Measurements from ENCODE around the gene PLCH1.
A peak's percentile ranks its signal among the peaks of the same experiment; 100 is the strongest.

PLCH1 gene

DNA sequence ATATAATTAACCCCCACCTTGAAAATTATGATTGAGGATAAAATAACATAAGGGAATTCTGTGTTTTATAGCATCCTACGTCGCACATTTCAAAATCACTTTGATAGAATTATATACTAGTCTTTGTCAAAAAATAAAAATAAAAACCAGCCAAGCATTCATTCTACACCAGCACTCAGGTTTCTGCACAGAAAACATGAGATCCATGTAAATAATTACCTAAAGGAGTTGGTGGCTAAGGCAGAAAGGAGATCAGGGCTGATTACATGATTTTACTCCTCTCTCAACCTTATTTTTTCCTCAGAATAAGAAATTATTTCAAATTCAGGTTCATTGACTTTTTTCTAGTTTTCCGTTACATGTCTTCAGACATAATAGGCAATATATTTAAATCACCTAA, 194.5 kb downstream of the PLCH1 start:
- H2AFZ ChIP-seq (ENCODE audit: low read depth, low read length) = no peak overlapping the region
- H3K4ac ChIP-seq (ENCODE audit: low read depth in 1 of 2, low read length in 2 of 2) = no peak overlapping the region
- no peak overlapping the region for H3K9ac ChIP-seq (ENCODE audit: low read length)
- H2BK5ac ChIP-seq (ENCODE audit: low read depth, low read length, poor library complexity, severe bottlenecking) = no peak overlapping the region
- H4K91ac ChIP-seq (ENCODE audit: low read length) = no peak overlapping the region
- no peaks in the 10 kb centered on the region for H3K9me3 ChIP-seq (ENCODE audit: control insufficient read depth, low read length)
- no peak overlapping the region for H3K4me3 ChIP-seq (ENCODE audit: insufficient read depth in 1 of 2, low read depth in 1 of 2, low read length in 2 of 2)
- H3K14ac ChIP-seq (ENCODE audit: low read length in 2 of 2) = no peak overlapping the region
- H2AK5ac ChIP-seq (ENCODE audit: low read length, severe bottlenecking) = no peak overlapping the region
- no peaks in the 10 kb centered on the region for H3K27me3 ChIP-seq (ENCODE audit: control insufficient read depth in 1 of 2, insufficient read depth in 1 of 2, low read length in 2 of 2)
- H3K4me1 ChIP-seq (ENCODE audit: control insufficient read depth, insufficient read depth, low read depth, low read length) = peaks cover 7% of the 10 kb centered on the region
- no peak overlapping the region for H3K18ac ChIP-seq (ENCODE audit: low read depth in 1 of 2, low read length in 2 of 2)
- no peaks in the 10 kb centered on the region for H3K79me1 ChIP-seq (replicated peaks; ENCODE audit: low read length, poor library complexity, severe bottlenecking)
- no peak overlapping the region for H2BK15ac ChIP-seq (ENCODE audit: low read depth, poor library complexity, severe bottlenecking)
- no peaks in the 10 kb centered on the region for H3K36me3 ChIP-seq (ENCODE audit: control insufficient read depth in 1 of 2, insufficient read depth in 2 of 2, low read depth in 1 of 2, low read length in 2 of 2)
- DNase-seq = no peak
- H3K4me2 ChIP-seq (ENCODE audit: low read length, poor library complexity, severe bottlenecking) = no peak overlapping the region
- no peak overlapping the region for H2BK120ac ChIP-seq (ENCODE audit: low read depth, low read length)
- H3K23ac ChIP-seq (ENCODE audit: low read length in 2 of 2) = no peak overlapping the region
- H3K27ac ChIP-seq (ENCODE audit: low read length, poor library complexity, severe bottlenecking) = no peak overlapping the region
- H2BK12ac ChIP-seq (ENCODE audit: low read length in 2 of 2) = no peak overlapping the region
- H4K8ac ChIP-seq (ENCODE audit: low read length) = no peak overlapping the region
- WGBS = 100% methylated on average over 1 of the region's 3 CpGs

DNA sequence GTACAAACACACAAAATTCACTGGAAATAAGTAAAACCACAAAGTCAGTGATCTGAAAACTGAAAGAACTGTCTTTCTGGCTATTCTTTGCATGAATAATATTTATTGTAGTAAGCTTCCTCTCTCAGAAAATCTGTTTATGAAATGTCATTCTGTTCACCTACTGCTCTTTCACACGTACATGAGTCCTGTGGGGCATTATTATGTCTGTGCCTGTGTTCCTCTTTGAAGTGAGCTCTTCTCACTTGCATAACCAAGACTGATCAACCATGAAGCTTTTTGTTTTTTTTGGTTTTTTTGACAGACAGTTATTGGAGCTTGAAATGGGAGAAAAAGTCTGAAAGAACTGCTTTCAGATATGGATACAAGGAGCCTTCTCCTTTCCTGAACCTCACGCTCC, 195.8 kb downstream of the PLCH1 start:
- 85% methylated on average over 2 of the region's 2 CpGs for WGBS
- no peak overlapping the region for H2BK12ac ChIP-seq (ENCODE audit: low read length in 2 of 2)
- H3K4ac ChIP-seq (ENCODE audit: low read depth in 1 of 2, low read length in 2 of 2) = no peak overlapping the region
- no peak overlapping the region for H3K18ac ChIP-seq (ENCODE audit: low read depth in 1 of 2, low read length in 2 of 2)
- no peak overlapping the region for H2BK120ac ChIP-seq (ENCODE audit: low read depth, low read length)
- no peaks in the 10 kb centered on the region for H3K9me3 ChIP-seq (ENCODE audit: control insufficient read depth, low read length)
- H2BK5ac ChIP-seq (ENCODE audit: low read depth, low read length, poor library complexity, severe bottlenecking) = no peak overlapping the region
- no peaks in the 10 kb centered on the region for H3K27me3 ChIP-seq (ENCODE audit: control insufficient read depth in 1 of 2, insufficient read depth in 1 of 2, low read length in 2 of 2)
- H2AFZ ChIP-seq (ENCODE audit: low read depth, low read length) = no peak overlapping the region
- H3K79me1 ChIP-seq (replicated peaks; ENCODE audit: low read length, poor library complexity, severe bottlenecking) = no peaks in the 10 kb centered on the region
- H3K23ac ChIP-seq (ENCODE audit: low read length in 2 of 2) = no peak overlapping the region
- H3K4me1 ChIP-seq (ENCODE audit: control insufficient read depth, insufficient read depth, low read depth, low read length) = peaks cover 7% of the 10 kb centered on the region
- H3K4me3 ChIP-seq (ENCODE audit: insufficient read depth in 1 of 2, low read depth in 1 of 2, low read length in 2 of 2) = no peak overlapping the region
- no peaks in the 10 kb centered on the region for H3K36me3 ChIP-seq (ENCODE audit: control insufficient read depth in 1 of 2, insufficient read depth in 2 of 2, low read depth in 1 of 2, low read length in 2 of 2)
- DNase-seq = no peak
- H3K14ac ChIP-seq (ENCODE audit: low read length in 2 of 2) = no peak overlapping the region
- H4K91ac ChIP-seq (ENCODE audit: low read length) = no peak overlapping the region
- no peak overlapping the region for H2AK5ac ChIP-seq (ENCODE audit: low read length, severe bottlenecking)
- peak overlapping the region; percentile 66 for H3K27ac ChIP-seq (ENCODE audit: low read length, poor library complexity, severe bottlenecking)
- H3K4me2 ChIP-seq (ENCODE audit: low read length, poor library complexity, severe bottlenecking) = no peak overlapping the region
- H3K9ac ChIP-seq (ENCODE audit: low read length) = no peak overlapping the region
- H4K8ac ChIP-seq (ENCODE audit: low read length) = no peak overlapping the region
- H2BK15ac ChIP-seq (ENCODE audit: low read depth, poor library complexity, severe bottlenecking) = no peak overlapping the region

DNA sequence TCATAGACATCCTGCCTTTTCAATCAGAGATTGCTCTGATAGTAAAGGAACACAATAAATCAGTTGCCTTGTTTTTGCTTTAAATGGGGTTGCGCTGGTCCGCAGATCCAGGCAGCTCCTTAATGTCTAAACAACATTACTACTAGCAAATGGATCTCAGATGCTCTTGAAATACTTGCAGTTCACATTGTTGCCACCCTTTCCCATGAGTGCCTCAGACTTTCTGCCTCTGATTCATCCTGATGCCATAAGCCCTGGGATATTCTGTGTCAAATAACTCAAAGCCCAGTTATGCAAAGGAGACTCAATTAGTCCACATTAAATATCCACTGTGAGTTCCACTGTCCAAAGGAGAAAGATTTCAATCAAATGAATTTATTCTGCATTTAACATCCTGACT, 196.7 kb downstream of the PLCH1 start:
- no peaks in the 10 kb centered on the region for H3K9me3 ChIP-seq (ENCODE audit: control insufficient read depth, low read length)
- H2AK5ac ChIP-seq (ENCODE audit: low read length, severe bottlenecking) = no peak overlapping the region
- H2BK12ac ChIP-seq (ENCODE audit: low read length in 2 of 2) = no peak overlapping the region
- peak; percentile 30 for DNase-seq
- no peak overlapping the region for H3K14ac ChIP-seq (ENCODE audit: low read length in 2 of 2)
- 76% methylated on average over 2 of the region's 2 CpGs for WGBS
- no peak overlapping the region for H2BK120ac ChIP-seq (ENCODE audit: low read depth, low read length)
- H3K27ac ChIP-seq (ENCODE audit: low read length, poor library complexity, severe bottlenecking) = peak overlapping the region; percentile 19
- H3K27me3 ChIP-seq (ENCODE audit: control insufficient read depth in 1 of 2, insufficient read depth in 1 of 2, low read length in 2 of 2) = no peaks in the 10 kb centered on the region
- H3K36me3 ChIP-seq (ENCODE audit: control insufficient read depth in 1 of 2, insufficient read depth in 2 of 2, low read depth in 1 of 2, low read length in 2 of 2) = no peaks in the 10 kb centered on the region
- H3K23ac ChIP-seq (ENCODE audit: low read length in 2 of 2) = no peak overlapping the region
- H4K91ac ChIP-seq (ENCODE audit: low read length) = no peak overlapping the region
- no peak overlapping the region for H3K4me3 ChIP-seq (ENCODE audit: insufficient read depth in 1 of 2, low read depth in 1 of 2, low read length in 2 of 2)
- no peak overlapping the region for H3K9ac ChIP-seq (ENCODE audit: low read length)
- H2AFZ ChIP-seq (ENCODE audit: low read depth, low read length) = no peak overlapping the region
- no peak overlapping the region for H3K4ac ChIP-seq (ENCODE audit: low read depth in 1 of 2, low read length in 2 of 2)
- H3K79me1 ChIP-seq (replicated peaks; ENCODE audit: low read length, poor library complexity, severe bottlenecking) = no peaks in the 10 kb centered on the region
- H3K4me2 ChIP-seq (ENCODE audit: low read length, poor library complexity, severe bottlenecking) = no peak overlapping the region
- H4K8ac ChIP-seq (ENCODE audit: low read length) = no peak overlapping the region
- no peak overlapping the region for H2BK5ac ChIP-seq (ENCODE audit: low read depth, low read length, poor library complexity, severe bottlenecking)
- no peak overlapping the region for H2BK15ac ChIP-seq (ENCODE audit: low read depth, poor library complexity, severe bottlenecking)
- H3K18ac ChIP-seq (ENCODE audit: low read depth in 1 of 2, low read length in 2 of 2) = no peak overlapping the region
- peaks cover 6% of the 10 kb centered on the region for H3K4me1 ChIP-seq (ENCODE audit: control insufficient read depth, insufficient read depth, low read depth, low read length)

DNA sequence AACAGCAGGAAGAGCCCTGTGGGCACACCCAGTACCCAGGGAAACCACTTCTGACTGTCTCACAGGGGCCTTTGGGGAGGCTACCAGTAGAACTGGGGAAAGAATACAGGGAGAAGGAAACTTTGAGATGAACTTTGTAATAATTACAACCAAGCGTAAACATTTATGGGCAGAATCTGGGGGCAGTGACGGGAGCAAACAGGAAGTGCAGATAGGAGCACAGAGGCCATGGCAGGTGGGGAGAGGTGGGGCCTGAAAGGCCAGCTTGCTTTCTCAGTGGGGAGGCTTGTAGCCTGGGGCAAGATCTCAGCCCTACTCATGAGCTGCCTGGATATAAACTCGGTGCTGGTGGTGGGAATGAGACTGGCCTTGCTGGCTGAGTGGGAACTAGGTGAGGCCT, 209.8 kb downstream of the PLCH1 start:
- Histone ChIP-seq H3K79me1 (replicated peaks; ENCODE audit: low read length, poor library complexity, severe bottlenecking) (no peaks in the 10 kb centered on the region), H3K27ac (ENCODE audit: low read length, poor library complexity, severe bottlenecking) (no peak overlapping the region), H2BK5ac (ENCODE audit: low read depth, low read length, poor library complexity, severe bottlenecking) (no peak overlapping the region), H3K4me3 (ENCODE audit: insufficient read depth in 1 of 2, low read depth in 1 of 2, low read length in 2 of 2) (no peak overlapping the region), H2AFZ (ENCODE audit: low read depth, low read length) (no peak overlapping the region), H3K9ac (ENCODE audit: low read length) (no peak overlapping the region), H4K8ac (ENCODE audit: low read length) (no peak overlapping the region), H3K18ac (ENCODE audit: low read depth in 1 of 2, low read length in 2 of 2) (no peak overlapping the region), H3K4me1 (ENCODE audit: control insufficient read depth, insufficient read depth, low read depth, low read length) (no peaks in the 10 kb centered on the region), H2AK5ac (ENCODE audit: low read length, severe bottlenecking) (no peak overlapping the region), H3K4ac (ENCODE audit: low read depth in 1 of 2, low read length in 2 of 2) (no peak overlapping the region), H3K27me3 (ENCODE audit: control insufficient read depth in 1 of 2, insufficient read depth in 1 of 2, low read length in 2 of 2) (peaks cover 0 to 4% of the 10 kb centered on the region in 2 experiments), H4K91ac (ENCODE audit: low read length) (no peak overlapping the region), H3K14ac (ENCODE audit: low read length in 2 of 2) (no peak overlapping the region), H3K4me2 (ENCODE audit: low read length, poor library complexity, severe bottlenecking) (no peak overlapping the region), H2BK15ac (ENCODE audit: low read depth, poor library complexity, severe bottlenecking) (no peak overlapping the region), H3K36me3 (ENCODE audit: control insufficient read depth in 1 of 2, insufficient read depth in 2 of 2, low read depth in 1 of 2, low read length in 2 of 2) (no peaks in the 10 kb centered on the region), H2BK12ac (ENCODE audit: low read length in 2 of 2) (no peak overlapping the region), H3K23ac (ENCODE audit: low read length in 2 of 2) (no peak overlapping the region), H2BK120ac (ENCODE audit: low read depth, low read length) (no peak overlapping the region), H3K9me3 (ENCODE audit: control insufficient read depth, low read length) (peaks cover 17% of the 10 kb centered on the region)
- no peak for DNase-seq
- WGBS = 83% methylated on average over 3 of the region's 3 CpGs
